Caco-2 (cell line): ENCODE results near the gene EFTUD2. TPM values are rescaled to one million over a fixed set of nuclear protein-coding genes. Genes with fewer than 3 reads are reported as not detected.
A peak's percentile ranks its signal among the peaks of the same experiment; 100 is the strongest.

ENCODE experiments used
- BruUV-seq: library from RNA; stranded (reverse); fragments of 400-500 nt; replicated peaks from 2 replicates; lab custom pipeline; 2021; lab: Mats Ljungman, UMichigan
- CTCF ChIA-PET: fragments of 300-600 bp; sonication (Branson Sonifier 250); formaldehyde crosslinking; loops from one replicate; lab custom pipeline; 2022; ENCODE audit warnings: antibody characterized with exemption; lab: Charles Lee
- POLR2A ChIA-PET: fragments of 300-600 bp; sonication (Branson Sonifier 250); formaldehyde crosslinking; loops from one replicate; lab custom pipeline; 2022; ENCODE audit warnings: antibody characterized with exemption; lab: Charles Lee
- DNase-seq, 2 experiments: peaks; one replicate each; pipeline versions ENCODE4 v3.0.0 to v3.0.0-alpha.2; 2020 to 2022
- H3K27me3 ChIP-seq: replicated peaks from 2 replicates; pipeline ENCODE4 v1.6.0; 2011; ENCODE audit warnings: low read length; ENCODE audit not compliant: control insufficient read depth, insufficient read depth
- H3K36me3 ChIP-seq: 2 replicates; pipeline ENCODE4 v1.5.1; 2011; ENCODE audit warnings: low read length; ENCODE audit not compliant: control insufficient read depth, insufficient read depth
- H3K4me1 ChIP-seq: fragments of 250-450 bp; sonication (Bioruptor Pico); 2 replicates; pipeline ENCODE4 v1.5.1; 2020; ENCODE audit warnings: mild to moderate bottlenecking
- H3K4me3 ChIP-seq: 2 replicates; pipeline ENCODE4 v1.5.1; 2011; ENCODE audit warnings: low read depth, mild to moderate bottlenecking, control low read depth, low read length
- H3K9me3 ChIP-seq: fragments of 250-450 bp; sonication (Bioruptor Pico); 2 replicates; pipeline ENCODE4 v1.5.1; 2020; ENCODE audit warnings: mild to moderate bottlenecking, moderate library complexity
- H3K27ac Mint-ChIP-seq: one replicate; pipeline ENCODE4 v1.8.0; 2022; ENCODE audit warnings: mixed read lengths; ENCODE audit not compliant: unreplicated experiment
- H3K27me3 Mint-ChIP-seq: one replicate; pipeline ENCODE4 v1.8.0; 2022; ENCODE audit warnings: mixed read lengths; ENCODE audit not compliant: insufficient read depth, unreplicated experiment
- H3K36me3 Mint-ChIP-seq: one replicate; pipeline ENCODE4 v1.8.0; 2022; ENCODE audit warnings: mild to moderate bottlenecking, mixed read lengths; ENCODE audit not compliant: insufficient read depth, unreplicated experiment
- H3K4me1 Mint-ChIP-seq: one replicate; pipeline ENCODE4 v1.8.0; 2022; ENCODE audit warnings: low read depth, mixed read lengths; ENCODE audit not compliant: unreplicated experiment
- H3K4me3 Mint-ChIP-seq: one replicate; pipeline ENCODE4 v1.8.0; 2022; ENCODE audit warnings: mild to moderate bottlenecking, moderate library complexity, mixed read lengths; ENCODE audit not compliant: unreplicated experiment
- H3K9me3 Mint-ChIP-seq: one replicate; pipeline ENCODE4 v1.8.0; 2022; ENCODE audit warnings: mixed read lengths; ENCODE audit not compliant: unreplicated experiment
- intact Hi-C: fragments of 100-400 bp; cut with micrococcal nuclease; formaldehyde crosslinking; loops from one replicate; pipeline ENCODE4 v1.10.0; 2022; ENCODE audit not compliant: unreplicated experiment
- total RNA-seq: library from RNA; stranded (reverse); gene quantifications from 2 replicates; pipeline ENCODE4 v1.2.3, GENCODE V29; 2022
- TF ChIP-seq, protein P1 (sequence below), 2 experiments: fragments of 200-600 bp in 1 of 2; IDR thresholded peaks; 1 replicate in 1 of 2; 2 replicates in 1 of 2; pipeline versions ENCODE4 v1.5.1 to v1.8.0; 2011 to 2022; ENCODE audit warnings: antibody characterized with exemption in 1 of 2, control low read depth in 1 of 2, inconsistent platforms in 1 of 2, low read depth in 1 of 2, low read length in 1 of 2, mild to moderate bottlenecking in 1 of 2, moderate library complexity in 1 of 2; ENCODE audit not compliant: insufficient read depth in 1 of 2, severe bottlenecking in 1 of 2, unreplicated experiment in 1 of 2

The EFTUD2 gene
- total RNA-seq, 1 experiment from 2014 or later = 175 TPM

DNA sequence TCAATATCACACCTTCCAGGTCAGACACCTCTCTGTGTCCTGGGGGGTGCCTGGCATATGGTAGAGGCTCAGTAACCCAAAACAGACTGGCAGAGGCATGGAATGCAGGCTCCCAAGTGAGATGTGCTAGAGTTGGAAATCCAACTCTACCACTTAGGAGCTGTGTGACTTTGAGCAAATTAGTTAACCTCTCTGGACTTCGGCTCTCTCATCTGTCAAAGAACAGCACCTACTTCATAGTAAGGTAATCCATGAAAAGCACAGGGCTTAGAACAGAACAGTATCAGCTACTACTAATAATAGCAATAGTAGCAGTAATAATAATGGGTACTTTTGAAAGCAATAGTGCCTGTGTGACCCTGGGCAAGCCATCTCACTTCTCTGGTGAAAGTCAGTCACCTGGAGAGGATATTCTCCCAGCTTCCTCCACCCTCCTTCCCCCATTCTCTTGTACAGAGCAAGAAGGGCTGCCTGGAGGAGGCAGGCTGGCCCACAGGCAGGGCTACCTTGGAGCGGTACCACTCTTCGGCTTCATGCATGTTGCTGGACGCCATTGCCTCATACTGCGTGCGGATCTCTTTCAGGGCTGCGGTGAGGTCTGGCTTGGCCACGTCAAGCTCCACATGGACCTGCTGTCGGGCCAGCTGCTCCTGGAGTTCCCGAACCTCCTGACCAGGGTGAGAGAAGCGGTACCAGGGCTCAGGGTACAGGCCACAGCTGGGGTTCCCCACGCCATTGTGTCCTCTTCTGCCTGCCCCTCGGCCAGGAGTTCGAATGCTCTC, 13.7 kb upstream of the EFTUD2 start:
- Histone ChIP-seq H3K4me3 (no peak overlapping the region), H3K36me3 (no peaks in the 10 kb centered on the region), H3K9me3 (no peaks in the 10 kb centered on the region), H3K4me1 (peaks cover 6% of the 10 kb centered on the region; the same call in 1 of the 2 replicates), H3K27me3 (no peaks in the 10 kb centered on the region)
- Mint-ChIP-seq H3K27me3 (peaks cover 9% of the 10 kb centered on the region), H3K4me1 (peaks cover 7% of the 10 kb centered on the region), H3K27ac (peak overlapping the region; percentile 19), H3K36me3 (no peaks in the 10 kb centered on the region), H3K4me3 (no peak overlapping the region), H3K9me3 (no peaks in the 10 kb centered on the region)
- ChIA-PET CTCF (interaction anchor here (0.7 to 2.0 kb wide), 2 partner anchors 13 to 109 kb away, joined by 3 to 5 read pairs; partner anchors contain the start of gene EFTUD2), POLR2A (no interaction called here)
- BruUV-seq = no TSS peak
- intact Hi-C loops = no loop called here
- no peak for DNase-seq
- TF ChIP-seq, protein P1, sequence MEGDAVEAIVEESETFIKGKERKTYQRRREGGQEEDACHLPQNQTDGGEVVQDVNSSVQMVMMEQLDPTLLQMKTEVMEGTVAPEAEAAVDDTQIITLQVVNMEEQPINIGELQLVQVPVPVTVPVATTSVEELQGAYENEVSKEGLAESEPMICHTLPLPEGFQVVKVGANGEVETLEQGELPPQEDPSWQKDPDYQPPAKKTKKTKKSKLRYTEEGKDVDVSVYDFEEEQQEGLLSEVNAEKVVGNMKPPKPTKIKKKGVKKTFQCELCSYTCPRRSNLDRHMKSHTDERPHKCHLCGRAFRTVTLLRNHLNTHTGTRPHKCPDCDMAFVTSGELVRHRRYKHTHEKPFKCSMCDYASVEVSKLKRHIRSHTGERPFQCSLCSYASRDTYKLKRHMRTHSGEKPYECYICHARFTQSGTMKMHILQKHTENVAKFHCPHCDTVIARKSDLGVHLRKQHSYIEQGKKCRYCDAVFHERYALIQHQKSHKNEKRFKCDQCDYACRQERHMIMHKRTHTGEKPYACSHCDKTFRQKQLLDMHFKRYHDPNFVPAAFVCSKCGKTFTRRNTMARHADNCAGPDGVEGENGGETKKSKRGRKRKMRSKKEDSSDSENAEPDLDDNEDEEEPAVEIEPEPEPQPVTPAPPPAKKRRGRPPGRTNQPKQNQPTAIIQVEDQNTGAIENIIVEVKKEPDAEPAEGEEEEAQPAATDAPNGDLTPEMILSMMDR (IDR thresholded peaks at IDR 0.05; ENCODE audit: insufficient read depth in 1 of 2, low read depth in 1 of 2, low read length in 1 of 2, severe bottlenecking in 1 of 2, unreplicated experiment in 1 of 2) = no peak

GRCh38 chr17:44911133-44912001, 12.1 kb upstream of the EFTUD2 start:
- Histone ChIP-seq H3K9me3 (no peaks in the 10 kb centered on the region), H3K4me1 (peaks cover 5% of the 10 kb centered on the region; the same call in 1 of the 2 replicates), H3K4me3 (no peak overlapping the region), H3K36me3 (no peaks in the 10 kb centered on the region), H3K27me3 (no peaks in the 10 kb centered on the region)
- H3K36me3 Mint-ChIP-seq = no peaks in the 10 kb centered on the region
- no peak overlapping the region for H3K27ac Mint-ChIP-seq
- BruUV-seq = no TSS peak
- intact Hi-C loops = no loop called here
- ChIA-PET CTCF (interaction anchor here (0.7 to 2.2 kb wide), 6 partner anchors 9 to 224 kb away, joined by 4 to 12 read pairs (median 4); partner anchors contain the start of genes ACBD4 and EFTUD2), POLR2A (interaction anchor here (1.0 kb wide), 1 partner anchor 13 kb away, joined by 3 read pairs; the partner anchor contains the start of gene EFTUD2)
- H3K9me3 Mint-ChIP-seq = no peaks in the 10 kb centered on the region
- peaks cover 6% of the 10 kb centered on the region for H3K27me3 Mint-ChIP-seq
- peak; percentile 72 to 78 for DNase-seq
- peaks cover 10% of the 10 kb centered on the region for H3K4me1 Mint-ChIP-seq
- no peak overlapping the region for H3K4me3 Mint-ChIP-seq
- TF ChIP-seq, protein P1 (IDR thresholded peaks at IDR 0.05; ENCODE audit: insufficient read depth in 1 of 2, low read depth in 1 of 2, low read length in 1 of 2, severe bottlenecking in 1 of 2, unreplicated experiment in 1 of 2) = peak in 1 of 2 experiments; percentile 53
